H1 (cell line): ENCODE results near the gene ADAMTS8. TPM values are rescaled to one million over a fixed set of nuclear protein-coding genes. Genes with fewer than 3 reads are reported as not detected.

ENCODE experiments used
- CTCF ChIA-PET: fragments of 300-600 bp; sonication (Branson Sonifier 250); formaldehyde crosslinking; loops from one replicate; lab custom pipeline; 2021; ENCODE audit not compliant: partially characterized antibody; lab: Charles Lee
- POLR2A ChIA-PET: fragments of 300-600 bp; sonication (Branson Sonifier 250); formaldehyde crosslinking; loops from one replicate; lab custom pipeline; 2021; ENCODE audit warnings: inconsistent platforms; ENCODE audit not compliant: partially characterized antibody; lab: Charles Lee
- DNase-seq, 2 experiments: peaks; one replicate each; pipeline versions ENCODE4 v3.0.0 to v3.0.0-alpha.2; 2010 to 2022; ENCODE audit warnings: low spot score in 2 of 2, low read depth in 1 of 2, mixed read lengths in 1 of 2
- FAIRE-seq: peaks from 2 replicates; lab custom pipeline; 2011; peaks lifted over from hg19 to GRCh38; lab: Jason Lieb, UNC
- H2AFZ ChIP-seq: 2 replicates; pipeline ENCODE4 v1.8.1; 2012; ENCODE audit warnings: low read length, inconsistent platforms
- H2AK5ac ChIP-seq: 2 replicates; pipeline ENCODE4 v1.6.1; 2013; ENCODE audit warnings: low read depth, low read length
- H2BK120ac ChIP-seq: replicated peaks from 2 replicates; pipeline ENCODE3; 2013; ENCODE audit warnings: low read depth, low read length, inconsistent platforms
- H2BK12ac ChIP-seq: 2 replicates; pipeline ENCODE4 v1.6.1; 2013; ENCODE audit warnings: low read depth, low read length
- H2BK15ac ChIP-seq: 2 replicates; pipeline ENCODE4 v1.6.1; 2013; ENCODE audit warnings: low read length
- H2BK20ac ChIP-seq: 2 replicates; pipeline ENCODE4 v1.6.1; 2013; ENCODE audit warnings: low read length
- H2BK5ac ChIP-seq: 2 replicates; pipeline ENCODE4 v1.6.1; 2013; ENCODE audit warnings: low read depth, low read length
- H3K14ac ChIP-seq: 2 replicates; pipeline ENCODE4 v1.6.1; 2013; ENCODE audit warnings: inconsistent platforms; ENCODE audit not compliant: insufficient read length
- H3K18ac ChIP-seq: 2 replicates; pipeline ENCODE4 v1.6.1; 2013; ENCODE audit warnings: low read length; ENCODE audit errors: extremely low read depth
- H3K23ac ChIP-seq: 2 replicates; pipeline ENCODE4 v1.6.1; 2013; ENCODE audit warnings: inconsistent platforms; ENCODE audit not compliant: insufficient read length
- H3K23me2 ChIP-seq: 2 replicates; pipeline ENCODE4 v1.6.1; 2013; ENCODE audit warnings: low read depth, low read length
- H3K27ac ChIP-seq: 2 replicates; pipeline ENCODE4 v1.6.1; 2011; ENCODE audit warnings: low read depth, low read length, inconsistent platforms
- H3K27me3 ChIP-seq, 4 experiments: replicated peaks in 1 of 4; 1 replicate in 1 of 4; 2 replicates in 3 of 4; pipeline versions ENCODE4 v1.6.1 to v1.8.1; 2011 to 2013; ENCODE audit warnings: low read length in 3 of 4, mild to moderate bottlenecking in 3 of 4, inconsistent platforms in 2 of 4, mixed read lengths in 2 of 4, moderate library complexity in 1 of 4; ENCODE audit not compliant: control insufficient read depth in 3 of 4, insufficient read depth in 3 of 4; ENCODE audit errors: extremely low read depth in 1 of 4
- H3K36me3 ChIP-seq, 4 experiments: 2 replicates each; pipeline versions ENCODE4 v1.6.1 to v1.8.1; 2011 to 2013; ENCODE audit warnings: mild to moderate bottlenecking in 4 of 4, low read length in 3 of 4, moderate library complexity in 2 of 4, control low read depth in 1 of 4, inconsistent platforms in 1 of 4; ENCODE audit not compliant: insufficient read depth in 4 of 4, control insufficient read depth in 2 of 4
- H3K4ac ChIP-seq: replicated peaks from 2 replicates; pipeline ENCODE3; 2013; ENCODE audit warnings: low read length, low read depth, mixed read lengths, inconsistent platforms; ENCODE audit not compliant: insufficient read length
- H3K4me1 ChIP-seq, 4 experiments: replicated peaks in 1 of 4; 1 replicate in 1 of 4; 2 replicates in 3 of 4; pipeline versions ENCODE4 v1.6.1 to v1.8.1; 2011 to 2013; ENCODE audit warnings: low read length in 3 of 4, inconsistent platforms in 2 of 4, mixed read lengths in 1 of 4; ENCODE audit not compliant: insufficient read depth in 4 of 4, control insufficient read depth in 3 of 4
- H3K4me2 ChIP-seq, 2 experiments: 2 replicates each; pipeline versions ENCODE4 v1.6.1 to v1.8.1; 2011 to 2013; ENCODE audit warnings: low read depth in 2 of 2, low read length in 2 of 2, control low read depth in 1 of 2, inconsistent platforms in 1 of 2, mild to moderate bottlenecking in 1 of 2; ENCODE audit not compliant: insufficient read depth in 1 of 2
- H3K4me3 ChIP-seq, 4 experiments: fragments of 200-600, 300-600 bp in 1 of 4; sonication (generic), shearing (Covaris generic), sonication (Bioruptor Twin) in 1 of 4; 2 replicates each; pipeline versions ENCODE4 v1.5.1 to v1.8.1; 2011 to 2016; ENCODE audit warnings: low read length in 4 of 4, low read depth in 3 of 4, control low read depth in 2 of 4, inconsistent platforms in 2 of 4, mild to moderate bottlenecking in 2 of 4, mixed read lengths in 1 of 4, moderate library complexity in 1 of 4; ENCODE audit not compliant: insufficient read depth in 2 of 4; ENCODE audit errors: extremely low read depth in 1 of 4
- H3K56ac ChIP-seq: replicated peaks from 2 replicates; pipeline ENCODE3; 2013; ENCODE audit warnings: low read depth, mild to moderate bottlenecking, mixed read lengths, low read length, inconsistent platforms; ENCODE audit not compliant: insufficient read length
- H3K79me1 ChIP-seq: 2 replicates; pipeline ENCODE4 v1.6.1; 2013; ENCODE audit warnings: low read depth, low read length, control low read depth
- H3K79me2 ChIP-seq, 2 experiments: 2 replicates each; pipeline versions ENCODE4 v1.6.1 to v1.8.1; 2012 to 2013; ENCODE audit warnings: low read length in 2 of 2, mild to moderate bottlenecking in 2 of 2, inconsistent platforms in 1 of 2; ENCODE audit not compliant: insufficient read depth in 2 of 2, control insufficient read depth in 1 of 2
- H3K9ac ChIP-seq, 4 experiments: replicated peaks in 1 of 4; 1 replicate in 1 of 4; 2 replicates in 3 of 4; pipeline versions ENCODE4 v1.6.1 to v1.8.1; 2011 to 2013; ENCODE audit warnings: low read depth in 3 of 4, low read length in 3 of 4, control low read depth in 2 of 4, mild to moderate bottlenecking in 2 of 4, moderate library complexity in 2 of 4, inconsistent platforms in 1 of 4; ENCODE audit errors: extremely low read depth in 1 of 4
- H3K9me3 ChIP-seq, 2 experiments: 2 replicates each; pipeline versions ENCODE4 v1.6.1 to v1.8.1; 2012 to 2013; ENCODE audit warnings: mild to moderate bottlenecking in 2 of 2, moderate library complexity in 2 of 2, control low read depth in 1 of 2, inconsistent platforms in 1 of 2, low read depth in 1 of 2, low read length in 1 of 2, mixed read lengths in 1 of 2; ENCODE audit not compliant: insufficient read depth in 2 of 2
- H4K20me1 ChIP-seq, 2 experiments: replicated peaks in 1 of 2; 2 replicates each; pipeline versions ENCODE3 to v1.8.1; 2011 to 2013; ENCODE audit warnings: inconsistent platforms in 2 of 2, low read length in 2 of 2, mild to moderate bottlenecking in 1 of 2; ENCODE audit not compliant: insufficient read depth in 2 of 2, control insufficient read depth in 1 of 2
- H4K5ac ChIP-seq: 2 replicates; pipeline ENCODE4 v1.6.1; 2013; ENCODE audit warnings: low read length, low read depth, mixed read lengths, inconsistent platforms; ENCODE audit not compliant: insufficient read length
- H4K8ac ChIP-seq: 2 replicates; pipeline ENCODE4 v1.8.0; 2013; ENCODE audit warnings: mild to moderate bottlenecking, moderate library complexity, low read length, inconsistent platforms; ENCODE audit not compliant: insufficient read depth; ENCODE audit errors: extremely low read depth
- H4K91ac ChIP-seq: replicated peaks from 2 replicates; pipeline ENCODE3; 2013; ENCODE audit warnings: low read length, mixed read lengths, inconsistent platforms; ENCODE audit not compliant: insufficient read length
- CEBPB ChIP-seq: IDR thresholded peaks from 2 replicates; pipeline ENCODE4 v1.6.1; 2012; ENCODE audit warnings: low read depth, low read length
- EZH2 ChIP-seq: fragments of 200-600 bp; sonication (generic); IDR thresholded peaks from 2 replicates; pipeline ENCODE4 v1.7.1; 2012; ENCODE audit warnings: low read depth, mild to moderate bottlenecking, moderate library complexity, low read length, inconsistent platforms; ENCODE audit not compliant: severe bottlenecking
- GABPA ChIP-seq: IDR thresholded peaks from 2 replicates; pipeline ENCODE4 v1.6.1; 2011; ENCODE audit warnings: mild to moderate bottlenecking, low read length, moderate library complexity, borderline replicate concordance; ENCODE audit not compliant: insufficient read depth
- KDM1A ChIP-seq: fragments of 200-600, 300-600 bp; sonication (generic); IDR thresholded peaks from 2 replicates; pipeline ENCODE4 v1.7.1; 2016; ENCODE audit warnings: mild to moderate bottlenecking, low read length, borderline replicate concordance
- KDM4A ChIP-seq: IDR thresholded peaks from one replicate; pipeline ENCODE4 v1.7.1; 2012; ENCODE audit warnings: low read depth, mild to moderate bottlenecking, moderate library complexity, low read length, inconsistent platforms; ENCODE audit not compliant: severe bottlenecking
- PHF8 ChIP-seq: fragments of 200-600 bp; sonication (generic); conservative IDR thresholded peaks from 2 replicates; pipeline ENCODE4 v1.7.1; 2012; ENCODE audit warnings: low read depth, mild to moderate bottlenecking, inconsistent platforms, low read length, moderate library complexity
- POLR2A ChIP-seq, 2 experiments: IDR thresholded peaks; 1 replicate in 1 of 2; 2 replicates in 1 of 2; pipeline ENCODE4 v1.6.1; 2011; ENCODE audit warnings: low read depth in 2 of 2, low read length in 2 of 2, mild to moderate bottlenecking in 2 of 2; ENCODE audit errors: control extremely low read depth in 1 of 2
- RNF2 ChIP-seq: fragments of 200-900, 300-1000 bp; sonication (generic); IDR thresholded peaks from 2 replicates; pipeline ENCODE4 v1.7.1; 2016; ENCODE audit warnings: borderline replicate concordance, low read depth, mild to moderate bottlenecking, antibody characterized with exemption, low read length; ENCODE audit not compliant: poor library complexity, severe bottlenecking; ENCODE audit errors: missing control alignments
- TAF1 ChIP-seq: IDR thresholded peaks from 2 replicates; pipeline ENCODE4 v1.6.1; 2011; ENCODE audit warnings: mild to moderate bottlenecking, low read depth, low read length
- WGBS, 2 experiments: shearing (Covaris generic) in 1 of 2; methylation state at CpG; one replicate each; pipeline versions ENCODE4 v1.1.6 to v1.1.7; 2013 to 2015; ENCODE audit warnings: low lambda C conversion rate in 2 of 2, mixed read lengths in 2 of 2, inconsistent platforms in 1 of 2, low coverage in 1 of 2, missing lambda C conversion rate in 1 of 2; ENCODE audit not compliant: insufficient replicate concordance in 2 of 2, insufficient coverage in 1 of 2, insufficient read length in 1 of 2; ENCODE audit errors: extremely low coverage in 1 of 2, missing lambda C conversion rate in 1 of 2; 5-methylcytosine and 5-hydroxymethylcytosine counted together
- polyA plus RNA-seq, 7 experiments: library from polyadenylated mRNA; depleted of rRNA in 3 of 7; stranded (reverse) in 5 of 7; unstranded in 2 of 7; fragments of >200 nt in 5 of 7; fragments of 200-250 nt in 2 of 7; gene quantifications; 1 replicate in 5 of 7; 2 replicates in 1 of 7; 4 replicates in 1 of 7; pipeline versions ENCODE4 v1.2.1 to v1.2.3, GENCODE V29; 2011 to 2013; ENCODE audit warnings: missing spikeins in 2 of 7, mixed read lengths in 2 of 7
- total RNA-seq: library from RNA; stranded (reverse); fragmentation: NEBNext Ultra II Directional; extraction: Animal tissue kit (Norgen Biotek cat#: 25700); gene quantifications from 2 replicates; pipeline ENCODE4 v1.2.1, GENCODE V29; 2021
- TF ChIP-seq, protein P1 (sequence below): IDR thresholded peaks from 2 replicates; pipeline ENCODE4 v1.6.1; 2011; ENCODE audit warnings: low read length, improper control_type of control experiment
- TF ChIP-seq, protein P2 (sequence below): IDR thresholded peaks from 2 replicates; pipeline ENCODE4 v1.6.1; 2012; ENCODE audit warnings: low read length, inconsistent platforms

ADAMTS8 gene
- total and polyA plus RNA-seq, 2 of the 8 experiments (the other 6 are each of a cell fraction or from before 2014, with no cell fraction given) = 9.3 to 16.6 TPM

DNA sequence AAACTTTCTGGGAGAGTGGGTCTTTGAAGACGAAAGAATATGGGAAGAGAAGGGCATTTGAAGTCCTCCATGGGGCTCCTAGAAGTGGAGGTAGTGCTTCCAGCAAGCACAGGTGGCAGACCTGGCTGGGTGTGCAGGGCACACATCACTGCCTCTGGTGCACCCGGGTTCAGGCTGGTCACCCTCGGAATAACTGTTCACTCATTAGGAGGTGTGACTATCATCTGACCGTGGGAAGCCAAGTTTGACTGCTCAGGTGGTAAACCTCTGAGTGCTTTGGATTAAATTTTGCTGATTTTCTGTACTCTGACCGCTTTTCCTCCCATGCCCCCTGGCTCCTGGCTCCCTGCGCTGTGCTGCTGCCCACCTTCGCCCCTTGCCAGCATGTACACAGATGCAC, 31.1 kb upstream of the ADAMTS8 start:
- H2AK5ac ChIP-seq = no peak overlapping the region
- H3K18ac ChIP-seq = no peak overlapping the region
- H3K14ac ChIP-seq = no peak overlapping the region
- H3K4me2 ChIP-seq = no peak overlapping the region
- no peak overlapping the region for H3K56ac ChIP-seq
- H3K79me1 ChIP-seq = no peaks in the 10 kb centered on the region
- no peak overlapping the region for H2BK120ac ChIP-seq
- POLR2A ChIA-PET = no interaction called here
- no peaks in the 10 kb centered on the region; a peak in 1 of 8 replicates for H3K36me3 ChIP-seq
- H2BK15ac ChIP-seq = no peak overlapping the region
- no peaks in the 10 kb centered on the region for H3K4me1 ChIP-seq
- WGBS, 2 experiments = 93% methylated on average over 7 of the region's 7 CpGs; no CpG with 5 or more reads in 1 of the 2 experiments
- no peak for DNase-seq
- H3K23me2 ChIP-seq = no peaks in the 10 kb centered on the region
- no peak overlapping the region for H4K91ac ChIP-seq
- H4K20me1 ChIP-seq = peaks cover 0 to 2% of the 10 kb centered on the region in 2 experiments
- H3K9me3 ChIP-seq = no peaks in the 10 kb centered on the region
- H4K5ac ChIP-seq = no peak overlapping the region
- H3K4ac ChIP-seq = no peak overlapping the region
- H3K4me3 ChIP-seq = no peak overlapping the region
- no peak overlapping the region for H3K9ac ChIP-seq
- no peak overlapping the region for H3K27ac ChIP-seq
- H2BK12ac ChIP-seq = no peak overlapping the region
- no peak overlapping the region for H3K23ac ChIP-seq
- no peaks in the 10 kb centered on the region for H3K79me2 ChIP-seq
- H4K8ac ChIP-seq = no peak overlapping the region
- H2BK20ac ChIP-seq = no peak overlapping the region
- H2AFZ ChIP-seq = no peak overlapping the region
- H2BK5ac ChIP-seq = no peak overlapping the region
- no peak for FAIRE-seq
- CTCF ChIA-PET = interaction anchor here (1.0 to 1.3 kb wide), 2 partner anchors 9 kb away, joined by 3 to 6 read pairs; no protein-coding TSS in a partner anchor
- H3K27me3 ChIP-seq = peaks cover 0 to 3% (median 0%) of the 10 kb centered on the region in 4 experiments; a peak in 3 of 7 replicates
- TF ChIP-seq, protein P1, sequence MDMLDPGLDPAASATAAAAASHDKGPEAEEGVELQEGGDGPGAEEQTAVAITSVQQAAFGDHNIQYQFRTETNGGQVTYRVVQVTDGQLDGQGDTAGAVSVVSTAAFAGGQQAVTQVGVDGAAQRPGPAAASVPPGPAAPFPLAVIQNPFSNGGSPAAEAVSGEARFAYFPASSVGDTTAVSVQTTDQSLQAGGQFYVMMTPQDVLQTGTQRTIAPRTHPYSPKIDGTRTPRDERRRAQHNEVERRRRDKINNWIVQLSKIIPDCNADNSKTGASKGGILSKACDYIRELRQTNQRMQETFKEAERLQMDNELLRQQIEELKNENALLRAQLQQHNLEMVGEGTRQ = no peak
- no peak for TF ChIP-seq EZH2
- TF ChIP-seq POLR2A (IDR thresholded peaks at IDR 0.05; ENCODE audit: control extremely low read depth in 1 of 2, low read depth in 2 of 2, low read length in 2 of 2) = no peak
- TF ChIP-seq, protein P2, sequence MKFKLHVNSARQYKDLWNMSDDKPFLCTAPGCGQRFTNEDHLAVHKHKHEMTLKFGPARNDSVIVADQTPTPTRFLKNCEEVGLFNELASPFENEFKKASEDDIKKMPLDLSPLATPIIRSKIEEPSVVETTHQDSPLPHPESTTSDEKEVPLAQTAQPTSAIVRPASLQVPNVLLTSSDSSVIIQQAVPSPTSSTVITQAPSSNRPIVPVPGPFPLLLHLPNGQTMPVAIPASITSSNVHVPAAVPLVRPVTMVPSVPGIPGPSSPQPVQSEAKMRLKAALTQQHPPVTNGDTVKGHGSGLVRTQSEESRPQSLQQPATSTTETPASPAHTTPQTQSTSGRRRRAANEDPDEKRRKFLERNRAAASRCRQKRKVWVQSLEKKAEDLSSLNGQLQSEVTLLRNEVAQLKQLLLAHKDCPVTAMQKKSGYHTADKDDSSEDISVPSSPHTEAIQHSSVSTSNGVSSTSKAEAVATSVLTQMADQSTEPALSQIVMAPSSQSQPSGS = no peak
- TF ChIP-seq TAF1 = no peak
- TF ChIP-seq GABPA = no peak
- no peak for TF ChIP-seq KDM1A
- no peak for TF ChIP-seq PHF8
- no peak for TF ChIP-seq CEBPB
- TF ChIP-seq KDM4A = no peak
- TF ChIP-seq RNF2 = no peak
